Measurements from ENCODE around the gene SLC8A3.

The SLC8A3 gene

DNA sequence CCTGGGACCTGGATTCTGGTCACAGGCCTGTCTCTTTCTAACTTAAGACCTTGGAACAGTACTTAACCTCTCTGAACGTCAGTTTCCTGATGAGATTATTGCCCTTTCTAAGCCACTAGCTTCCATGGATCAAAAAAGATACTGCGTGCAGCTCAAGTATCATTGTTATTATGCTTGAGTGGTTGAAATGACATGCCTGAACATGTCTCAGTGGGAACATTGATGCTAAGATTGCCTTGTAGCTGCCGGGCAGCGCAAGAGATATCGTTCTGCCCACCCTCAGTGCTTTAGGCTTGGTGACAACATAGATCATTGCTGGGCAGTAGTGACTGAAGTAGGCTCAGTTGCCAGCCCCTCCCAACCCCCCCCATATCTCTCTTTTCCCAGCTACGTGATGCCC is 177.7 kb downstream of the SLC8A3 start:
- peaks cover 3% of the 10 kb centered on the region for H3K27me3 Mint-ChIP-seq (ENCODE audit: low read depth, poor library complexity)
- DNase-seq: no peak
- H3K4me3 Mint-ChIP-seq: no peak overlapping the region
- no peak overlapping the region for H3K27ac Mint-ChIP-seq
- H3K36me3 Mint-ChIP-seq (ENCODE audit: low read depth): peaks cover 51% of the 10 kb centered on the region
- no peaks in the 10 kb centered on the region for H3K9me3 Mint-ChIP-seq
- H3K4me1 Mint-ChIP-seq: peaks cover 94% of the 10 kb centered on the region
- TF ChIP-seq, protein P1, sequence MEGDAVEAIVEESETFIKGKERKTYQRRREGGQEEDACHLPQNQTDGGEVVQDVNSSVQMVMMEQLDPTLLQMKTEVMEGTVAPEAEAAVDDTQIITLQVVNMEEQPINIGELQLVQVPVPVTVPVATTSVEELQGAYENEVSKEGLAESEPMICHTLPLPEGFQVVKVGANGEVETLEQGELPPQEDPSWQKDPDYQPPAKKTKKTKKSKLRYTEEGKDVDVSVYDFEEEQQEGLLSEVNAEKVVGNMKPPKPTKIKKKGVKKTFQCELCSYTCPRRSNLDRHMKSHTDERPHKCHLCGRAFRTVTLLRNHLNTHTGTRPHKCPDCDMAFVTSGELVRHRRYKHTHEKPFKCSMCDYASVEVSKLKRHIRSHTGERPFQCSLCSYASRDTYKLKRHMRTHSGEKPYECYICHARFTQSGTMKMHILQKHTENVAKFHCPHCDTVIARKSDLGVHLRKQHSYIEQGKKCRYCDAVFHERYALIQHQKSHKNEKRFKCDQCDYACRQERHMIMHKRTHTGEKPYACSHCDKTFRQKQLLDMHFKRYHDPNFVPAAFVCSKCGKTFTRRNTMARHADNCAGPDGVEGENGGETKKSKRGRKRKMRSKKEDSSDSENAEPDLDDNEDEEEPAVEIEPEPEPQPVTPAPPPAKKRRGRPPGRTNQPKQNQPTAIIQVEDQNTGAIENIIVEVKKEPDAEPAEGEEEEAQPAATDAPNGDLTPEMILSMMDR (IDR thresholded peaks at IDR 0.05): no peak

DNA sequence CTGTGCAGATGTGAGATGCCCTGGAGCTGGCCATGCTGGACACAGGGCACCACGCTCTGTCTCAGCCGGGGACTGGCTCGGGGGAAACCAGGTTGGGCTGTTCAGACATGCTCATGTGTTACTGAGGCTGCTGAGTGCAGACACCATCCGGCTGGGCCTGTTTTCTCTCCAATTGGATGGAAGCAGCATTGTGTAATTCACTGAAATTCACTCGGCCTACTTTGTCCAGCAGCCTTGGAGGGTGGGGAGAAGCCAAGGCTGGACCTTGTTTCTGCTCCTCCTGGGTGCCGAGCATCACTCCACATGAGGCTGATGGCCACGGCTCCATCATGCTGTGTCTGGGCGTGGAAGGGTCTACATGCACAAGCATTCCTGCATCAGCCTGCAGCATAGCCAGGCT is 178.8 kb downstream of the SLC8A3 start:
- peaks cover 3% of the 10 kb centered on the region for H3K27me3 Mint-ChIP-seq (ENCODE audit: low read depth, poor library complexity)
- H3K9me3 Mint-ChIP-seq: no peaks in the 10 kb centered on the region
- DNase-seq: no peak
- no peak overlapping the region for H3K27ac Mint-ChIP-seq
- TF ChIP-seq, protein P1 (IDR thresholded peaks at IDR 0.05): no peak
- H3K36me3 Mint-ChIP-seq (ENCODE audit: low read depth): peaks cover 48% of the 10 kb centered on the region
- H3K4me3 Mint-ChIP-seq: no peak overlapping the region
- H3K4me1 Mint-ChIP-seq: peaks cover 94% of the 10 kb centered on the region

DNA sequence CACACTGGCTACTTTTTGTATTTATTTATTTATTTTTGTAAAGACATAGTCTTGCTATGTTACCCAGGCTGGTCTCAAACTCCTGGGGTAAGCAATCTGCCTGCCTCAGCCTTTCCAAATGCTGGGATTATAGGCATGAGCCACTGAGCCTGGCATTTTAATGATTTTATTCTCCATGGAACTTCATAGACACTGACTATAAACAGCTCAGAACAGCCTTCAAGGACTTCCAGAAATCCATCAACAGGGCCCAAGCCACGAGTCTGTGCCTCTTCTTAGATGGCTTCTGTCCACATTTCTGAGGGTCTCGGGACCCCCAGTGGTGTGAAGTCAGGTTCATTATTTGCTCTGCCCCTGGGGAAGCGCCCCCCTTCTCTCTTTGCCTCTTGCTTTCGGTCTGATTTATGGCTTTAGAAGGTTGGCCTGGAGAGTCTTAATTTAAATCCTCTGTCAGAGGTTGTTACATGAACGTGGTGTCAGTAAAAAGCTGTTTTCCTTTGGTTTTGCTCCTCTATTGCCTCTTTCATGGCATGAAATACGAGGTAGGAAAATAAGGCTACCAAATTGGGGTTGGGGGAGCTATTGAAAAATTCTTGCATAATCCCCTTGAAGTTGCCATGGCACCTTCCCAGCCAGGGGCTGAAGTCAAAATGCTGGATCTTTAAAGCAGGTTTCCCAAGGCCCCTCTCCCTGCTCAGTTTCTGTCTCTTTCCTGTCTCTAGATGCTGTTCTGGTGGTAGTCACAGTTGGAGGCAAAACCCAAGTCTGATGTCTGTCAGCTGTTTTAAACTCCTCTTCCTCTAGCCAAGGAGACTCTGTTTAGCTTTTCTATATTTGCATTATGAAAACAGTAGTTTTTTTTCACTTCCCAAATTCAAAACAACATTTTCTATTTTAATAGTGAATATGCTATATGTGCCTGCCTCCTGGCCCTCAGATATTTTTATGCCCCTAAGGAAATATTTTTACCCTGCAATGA is 180.2 kb downstream of the SLC8A3 start:
- TF ChIP-seq, protein P1 (IDR thresholded peaks at IDR 0.05): no peak
- Mint-ChIP-seq H3K4me1 (peaks cover 91% of the 10 kb centered on the region), H3K9me3 (no peaks in the 10 kb centered on the region), H3K36me3 (ENCODE audit: low read depth) (peaks cover 48% of the 10 kb centered on the region), H3K27ac (peak overlapping the region; percentile 92), H3K4me3 (peak overlapping the region; percentile 44), H3K27me3 (ENCODE audit: low read depth, poor library complexity) (peaks cover 3% of the 10 kb centered on the region)
- peak; percentile 35 for DNase-seq

DNA sequence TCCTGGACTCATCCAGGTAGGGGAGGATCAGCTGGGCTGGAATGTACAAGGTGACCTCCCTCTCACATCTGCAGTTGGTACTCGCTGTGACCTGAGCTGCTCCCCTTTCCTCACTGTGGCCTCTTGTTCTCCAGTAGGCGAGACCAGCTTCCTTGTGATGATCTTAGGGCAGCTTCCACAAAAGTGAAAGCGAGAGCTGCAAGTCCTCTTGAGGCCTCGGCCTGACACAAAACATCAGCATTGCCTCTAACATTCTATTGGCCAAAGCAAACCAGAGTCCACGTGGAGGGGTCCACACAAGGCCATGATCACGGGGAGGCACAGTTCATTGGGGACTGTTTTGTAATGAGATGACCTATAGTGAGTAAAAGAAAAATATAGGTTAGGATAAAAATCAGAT is 182.1 kb downstream of the SLC8A3 start:
- TF ChIP-seq, protein P1 (IDR thresholded peaks at IDR 0.05): no peak
- Mint-ChIP-seq H3K4me1 (peaks cover 91% of the 10 kb centered on the region), H3K9me3 (no peaks in the 10 kb centered on the region), H3K27ac (peak overlapping the region; percentile 64), H3K36me3 (ENCODE audit: low read depth) (peaks cover 32% of the 10 kb centered on the region), H3K27me3 (ENCODE audit: low read depth, poor library complexity) (peaks cover 3% of the 10 kb centered on the region), H3K4me3 (no peak overlapping the region)
- no peak for DNase-seq

DNA sequence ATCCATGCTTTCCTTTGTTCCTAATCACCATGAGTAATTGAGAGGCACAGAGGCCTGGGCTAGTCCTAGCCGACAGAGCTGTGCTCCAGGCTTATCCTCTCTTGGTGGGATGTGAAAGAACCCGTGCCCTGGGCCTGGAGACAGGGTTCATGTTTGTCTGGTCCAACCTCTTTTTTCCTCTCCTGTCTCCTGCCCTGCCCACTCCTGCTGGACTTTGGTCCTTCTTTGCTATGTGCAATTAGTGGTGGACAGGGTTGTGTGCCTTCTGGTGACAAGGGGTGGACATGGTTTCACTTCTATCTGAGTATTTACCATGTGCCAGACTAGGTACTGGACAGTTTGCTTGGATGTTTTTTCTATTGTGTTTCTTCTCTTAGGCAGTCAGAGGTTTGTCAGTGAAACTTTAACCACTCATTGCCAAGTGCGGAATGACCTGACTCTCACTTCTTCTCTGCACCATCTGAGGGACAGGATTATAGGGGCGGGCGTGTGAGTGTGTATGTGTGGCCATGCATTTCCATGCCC is 183.4 kb downstream of the SLC8A3 start:
- DNase-seq: no peak
- Mint-ChIP-seq H3K27ac (no peak overlapping the region), H3K27me3 (ENCODE audit: low read depth, poor library complexity) (peaks cover 3% of the 10 kb centered on the region), H3K9me3 (no peaks in the 10 kb centered on the region), H3K36me3 (ENCODE audit: low read depth) (peaks cover 35% of the 10 kb centered on the region), H3K4me1 (peaks cover 94% of the 10 kb centered on the region), H3K4me3 (no peak overlapping the region)
- TF ChIP-seq, protein P1 (IDR thresholded peaks at IDR 0.05): no peak

All from nephron progenitor cell (in vitro differentiated cells).